ENCODE measurements around the gene ARHGAP18.
A peak's percentile ranks its signal among the peaks of the same experiment; 100 is the strongest.

DNA sequence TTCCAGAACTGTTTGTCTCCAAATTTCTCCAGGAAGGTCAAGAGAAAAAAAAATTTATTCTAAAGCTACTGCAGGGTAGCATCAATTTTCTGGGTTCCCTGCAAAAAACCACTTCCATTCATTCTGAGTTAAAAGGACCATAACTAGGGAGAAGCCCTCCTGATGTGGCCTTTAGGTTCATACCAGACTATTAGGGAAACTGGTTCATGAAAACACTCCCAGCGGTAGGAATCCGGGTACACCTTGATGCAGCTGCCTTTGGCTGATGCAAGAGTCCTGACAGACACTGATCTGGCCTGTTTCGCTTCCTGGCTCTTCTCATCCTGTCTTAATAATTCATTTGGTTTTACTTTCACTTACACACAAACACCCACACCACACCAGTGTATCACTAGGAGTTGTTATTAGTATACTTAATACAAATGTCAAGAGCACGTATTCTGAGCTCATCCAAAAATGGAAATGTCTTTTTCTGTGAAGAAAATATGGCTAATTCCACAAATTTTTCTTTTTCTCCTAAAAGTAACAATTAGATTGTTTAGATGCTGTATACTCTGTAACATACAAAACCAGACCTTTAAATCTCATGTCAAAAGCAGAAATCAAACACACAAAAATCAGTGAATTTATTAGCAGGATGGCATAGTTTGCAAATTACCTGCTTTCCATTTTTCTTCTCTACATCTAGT, 38.4 kb upstream of the ARHGAP18 start:
- TF ChIP-seq, protein P1, sequence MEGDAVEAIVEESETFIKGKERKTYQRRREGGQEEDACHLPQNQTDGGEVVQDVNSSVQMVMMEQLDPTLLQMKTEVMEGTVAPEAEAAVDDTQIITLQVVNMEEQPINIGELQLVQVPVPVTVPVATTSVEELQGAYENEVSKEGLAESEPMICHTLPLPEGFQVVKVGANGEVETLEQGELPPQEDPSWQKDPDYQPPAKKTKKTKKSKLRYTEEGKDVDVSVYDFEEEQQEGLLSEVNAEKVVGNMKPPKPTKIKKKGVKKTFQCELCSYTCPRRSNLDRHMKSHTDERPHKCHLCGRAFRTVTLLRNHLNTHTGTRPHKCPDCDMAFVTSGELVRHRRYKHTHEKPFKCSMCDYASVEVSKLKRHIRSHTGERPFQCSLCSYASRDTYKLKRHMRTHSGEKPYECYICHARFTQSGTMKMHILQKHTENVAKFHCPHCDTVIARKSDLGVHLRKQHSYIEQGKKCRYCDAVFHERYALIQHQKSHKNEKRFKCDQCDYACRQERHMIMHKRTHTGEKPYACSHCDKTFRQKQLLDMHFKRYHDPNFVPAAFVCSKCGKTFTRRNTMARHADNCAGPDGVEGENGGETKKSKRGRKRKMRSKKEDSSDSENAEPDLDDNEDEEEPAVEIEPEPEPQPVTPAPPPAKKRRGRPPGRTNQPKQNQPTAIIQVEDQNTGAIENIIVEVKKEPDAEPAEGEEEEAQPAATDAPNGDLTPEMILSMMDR (IDR thresholded peaks at IDR 0.05), result peak; percentile 39
- no peak for TF ChIP-seq FOXM1 (IDR thresholded peaks at IDR 0.05; ENCODE audit: low read depth)
- TF ChIP-seq RAD21 (IDR thresholded peaks at IDR 0.05; ENCODE audit: low read length), result no peak
- TF ChIP-seq RFX5 (IDR thresholded peaks at IDR 0.05; ENCODE audit: low read length), result no peak
- TF ChIP-seq SMC3 (IDR thresholded peaks at IDR 0.05; ENCODE audit: low read depth, low read length), result no peak
- no peak for TF ChIP-seq EZH2phosphoT487 (IDR thresholded peaks at IDR 0.05; ENCODE audit: borderline replicate concordance, low read depth)

Measured in SK-N-SH (cell line).